Neural cell (in vitro differentiated cells): ENCODE measurements around the gene SLC22A14. TPM values are rescaled to one million over a fixed set of nuclear protein-coding genes. Genes with fewer than 3 reads are reported as not detected.

Experiments
- H2AFZ ChIP-seq: fragments of 200-600, 300-800 bp; sonication (generic), shearing (Covaris generic); 2 replicates; pipeline ENCODE4 v1.6.0; 2014; ENCODE audit warnings: low read depth, mild to moderate bottlenecking, antibody characterized with exemption, low read length, moderate library complexity
- H3F3A ChIP-seq: fragments of 200-600 bp; shearing (Covaris generic); 2 replicates; pipeline ENCODE4 v1.6.1; 2016; ENCODE audit warnings: mild to moderate bottlenecking, moderate library complexity, mixed read lengths, antibody characterized with exemption, low read length; ENCODE audit not compliant: insufficient read depth, poor library complexity, severe bottlenecking
- H3K27ac ChIP-seq: fragments of 200-600, 300-800 bp; sonication (generic), shearing (Covaris generic); 2 replicates; pipeline ENCODE4 v1.5.1; 2014; ENCODE audit warnings: mild to moderate bottlenecking, low read length, moderate library complexity
- H3K27me3 ChIP-seq: fragments of 300-800, 200-600 bp; sonication (generic), shearing (Covaris generic); 2 replicates; pipeline ENCODE4 v1.6.0; 2014; ENCODE audit warnings: mild to moderate bottlenecking, low read depth, low read length, moderate library complexity; ENCODE audit not compliant: insufficient read depth
- H3K36me3 ChIP-seq: fragments of 300-800, 200-600 bp; sonication (generic), shearing (Covaris generic); 2 replicates; pipeline ENCODE4 v1.5.1; 2014; ENCODE audit warnings: mild to moderate bottlenecking, antibody characterized with exemption, low read length, moderate library complexity; ENCODE audit not compliant: insufficient read depth
- H3K4me2 ChIP-seq: fragments of 300-800, 200-600 bp; sonication (generic), shearing (Covaris generic); 2 replicates; pipeline ENCODE4 v1.6.0; 2014; ENCODE audit warnings: mild to moderate bottlenecking, low read length
- H3K4me3 ChIP-seq: fragments of 300-800, 200-600 bp; sonication (generic), shearing (Covaris generic); 2 replicates; pipeline ENCODE4 v1.5.1; 2014; ENCODE audit warnings: mild to moderate bottlenecking, low read length, moderate library complexity
- H3K79me2 ChIP-seq: fragments of 200-600 bp; shearing (Covaris generic); replicated peaks from 2 replicates; pipeline ENCODE4 v1.6.0; 2014; ENCODE audit warnings: mild to moderate bottlenecking, low read length, moderate library complexity; ENCODE audit not compliant: insufficient read depth
- H3K9ac ChIP-seq: fragments of 300-800, 200-600 bp; sonication (generic), shearing (Covaris generic); 2 replicates; pipeline ENCODE4 v1.6.1; 2016; ENCODE audit warnings: mild to moderate bottlenecking, low read length, mixed read lengths
- H3K9me2 ChIP-seq: fragments of 200-600 bp; shearing (Covaris generic); 2 replicates; pipeline ENCODE4 v1.6.1; 2016; ENCODE audit warnings: mild to moderate bottlenecking, low read length, mixed read lengths; ENCODE audit not compliant: insufficient read depth
- H3K9me3 ChIP-seq: fragments of 200-600, 300-800 bp; sonication (generic), shearing (Covaris generic); 2 replicates; pipeline ENCODE4 v1.6.1; 2016; ENCODE audit warnings: mild to moderate bottlenecking, mixed run types, low read length, moderate library complexity, mixed read lengths
- H4K20me1 ChIP-seq: fragments of 200-600 bp; shearing (Covaris generic); 2 replicates; pipeline ENCODE4 v1.6.1; 2016; ENCODE audit warnings: mild to moderate bottlenecking, mixed run types; ENCODE audit not compliant: insufficient read depth
- CTCF ChIP-seq: fragments of 450-650 bp; IDR thresholded peaks from 2 replicates; pipeline ENCODE4 v1.5.1; 2014; ENCODE audit warnings: antibody characterized with exemption, mild to moderate bottlenecking, moderate library complexity; ENCODE audit not compliant: poor library complexity, severe bottlenecking
- EP300 ChIP-seq: fragments of 450-650 bp; conservative IDR thresholded peaks from 2 replicates; pipeline ENCODE4 v1.6.1; 2014; ENCODE audit warnings: antibody characterized with exemption, mild to moderate bottlenecking, moderate library complexity; ENCODE audit not compliant: poor library complexity, severe bottlenecking
- EZH2 ChIP-seq: fragments of 200-600, 300-800 bp; shearing (Covaris generic), sonication (generic); IDR thresholded peaks from 2 replicates; pipeline ENCODE4 v1.6.1; 2014; ENCODE audit warnings: antibody characterized with exemption, low read length, borderline replicate concordance, mild to moderate bottlenecking; ENCODE audit not compliant: insufficient read depth, poor library complexity, severe bottlenecking
- MXI1 ChIP-seq: fragments of 450-650 bp; conservative IDR thresholded peaks from 2 replicates; pipeline ENCODE4 v1.6.1; 2014; ENCODE audit warnings: antibody characterized with exemption, mild to moderate bottlenecking; ENCODE audit not compliant: poor library complexity, severe bottlenecking
- POLR2AphosphoS5 ChIP-seq: IDR thresholded peaks from 2 replicates; pipeline ENCODE4 v1.6.1; 2012
- RAD21 ChIP-seq: fragments of 450-650 bp; conservative IDR thresholded peaks from 2 replicates; pipeline ENCODE4 v1.6.1; 2014; ENCODE audit warnings: antibody characterized with exemption, mild to moderate bottlenecking, moderate library complexity
- SMC3 ChIP-seq: fragments of 450-650 bp; conservative IDR thresholded peaks from 2 replicates; pipeline ENCODE4 v1.6.1; 2014; ENCODE audit warnings: antibody characterized with exemption, mild to moderate bottlenecking, moderate library complexity; ENCODE audit not compliant: poor library complexity
- TAF1 ChIP-seq: IDR thresholded peaks from 2 replicates; pipeline ENCODE4 v1.6.1; 2012; ENCODE audit warnings: low read depth
- polyA plus RNA-seq: library from polyadenylated mRNA; depleted of rRNA; stranded (reverse); fragments of >200 nt; gene quantifications from 2 replicates; pipeline ENCODE4 v1.2.3, GENCODE V29; 2014
- TF ChIP-seq, protein P1 (sequence below): IDR thresholded peaks from 2 replicates; pipeline ENCODE4 v1.6.1; 2012; ENCODE audit warnings: borderline replicate concordance

Gene SLC22A14
- polyA plus RNA-seq, 1 donor from 2014 or later, result 0.25 TPM

DNA sequence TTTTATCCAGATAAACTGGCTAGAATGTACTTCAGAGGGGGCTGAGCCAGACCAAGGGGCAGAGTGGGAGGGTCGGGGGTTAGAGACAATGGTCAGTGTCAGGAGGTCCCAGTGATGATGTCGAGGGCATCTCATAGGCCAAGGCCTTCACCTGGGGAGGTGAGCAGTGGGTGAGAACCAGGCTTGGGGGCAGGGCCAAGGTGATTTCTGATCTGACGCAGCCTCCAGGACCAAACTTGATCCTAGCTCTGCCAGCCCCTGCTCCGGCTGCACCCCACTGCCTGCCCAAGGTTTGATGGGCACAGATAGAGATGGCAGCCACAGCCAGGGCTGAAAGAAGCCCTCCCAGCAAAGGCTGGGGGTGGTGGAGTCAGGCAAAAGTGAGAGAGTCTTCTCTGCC, 79.4 kb downstream of the SLC22A14 start:
- Histone ChIP-seq H3K27me3 (no peaks in the 10 kb centered on the region), H2AFZ (no peak overlapping the region), H3F3A (no peaks in the 10 kb centered on the region), H4K20me1 (no peaks in the 10 kb centered on the region), H3K9me3 (no peaks in the 10 kb centered on the region), H3K79me2 (no peaks in the 10 kb centered on the region), H3K27ac (no peak overlapping the region), H3K4me3 (no peak overlapping the region), H3K36me3 (no peaks in the 10 kb centered on the region), H3K9me2 (no peaks in the 10 kb centered on the region), H3K4me2 (no peak overlapping the region), H3K9ac (no peak overlapping the region)
- TF ChIP-seq POLR2AphosphoS5, result no peak
- TF ChIP-seq, protein P1, sequence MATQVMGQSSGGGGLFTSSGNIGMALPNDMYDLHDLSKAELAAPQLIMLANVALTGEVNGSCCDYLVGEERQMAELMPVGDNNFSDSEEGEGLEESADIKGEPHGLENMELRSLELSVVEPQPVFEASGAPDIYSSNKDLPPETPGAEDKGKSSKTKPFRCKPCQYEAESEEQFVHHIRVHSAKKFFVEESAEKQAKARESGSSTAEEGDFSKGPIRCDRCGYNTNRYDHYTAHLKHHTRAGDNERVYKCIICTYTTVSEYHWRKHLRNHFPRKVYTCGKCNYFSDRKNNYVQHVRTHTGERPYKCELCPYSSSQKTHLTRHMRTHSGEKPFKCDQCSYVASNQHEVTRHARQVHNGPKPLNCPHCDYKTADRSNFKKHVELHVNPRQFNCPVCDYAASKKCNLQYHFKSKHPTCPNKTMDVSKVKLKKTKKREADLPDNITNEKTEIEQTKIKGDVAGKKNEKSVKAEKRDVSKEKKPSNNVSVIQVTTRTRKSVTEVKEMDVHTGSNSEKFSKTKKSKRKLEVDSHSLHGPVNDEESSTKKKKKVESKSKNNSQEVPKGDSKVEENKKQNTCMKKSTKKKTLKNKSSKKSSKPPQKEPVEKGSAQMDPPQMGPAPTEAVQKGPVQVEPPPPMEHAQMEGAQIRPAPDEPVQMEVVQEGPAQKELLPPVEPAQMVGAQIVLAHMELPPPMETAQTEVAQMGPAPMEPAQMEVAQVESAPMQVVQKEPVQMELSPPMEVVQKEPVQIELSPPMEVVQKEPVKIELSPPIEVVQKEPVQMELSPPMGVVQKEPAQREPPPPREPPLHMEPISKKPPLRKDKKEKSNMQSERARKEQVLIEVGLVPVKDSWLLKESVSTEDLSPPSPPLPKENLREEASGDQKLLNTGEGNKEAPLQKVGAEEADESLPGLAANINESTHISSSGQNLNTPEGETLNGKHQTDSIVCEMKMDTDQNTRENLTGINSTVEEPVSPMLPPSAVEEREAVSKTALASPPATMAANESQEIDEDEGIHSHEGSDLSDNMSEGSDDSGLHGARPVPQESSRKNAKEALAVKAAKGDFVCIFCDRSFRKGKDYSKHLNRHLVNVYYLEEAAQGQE, result no peak
- no peak for TF ChIP-seq SMC3

DNA sequence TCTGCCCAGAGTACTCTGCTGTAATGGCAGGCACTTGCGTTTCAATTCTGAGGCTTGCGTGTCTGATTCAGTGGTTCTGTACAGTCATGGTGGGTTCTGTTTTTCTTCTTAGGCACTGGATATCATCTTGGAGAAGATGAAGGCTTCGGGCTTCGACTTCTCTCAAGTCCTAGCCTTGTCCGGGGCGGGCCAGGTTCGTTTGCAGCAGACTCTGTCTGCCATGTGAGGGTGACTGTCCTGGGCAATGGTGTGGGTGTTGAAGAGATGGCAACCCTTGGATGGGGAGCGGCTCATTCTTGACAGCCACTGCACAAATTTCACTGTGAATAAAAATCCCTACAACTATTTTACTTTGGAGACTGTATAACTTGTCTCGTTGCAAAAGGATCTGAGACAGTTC, 80.7 kb downstream of the SLC22A14 start:
- Histone ChIP-seq H2AFZ (no peak overlapping the region), H3K9me2 (no peaks in the 10 kb centered on the region), H3K36me3 (no peaks in the 10 kb centered on the region), H3K4me3 (no peak overlapping the region), H4K20me1 (no peaks in the 10 kb centered on the region), H3K27ac (no peak overlapping the region), H3K79me2 (no peaks in the 10 kb centered on the region), H3K27me3 (no peaks in the 10 kb centered on the region), H3K9ac (no peak overlapping the region), H3K4me2 (no peak overlapping the region), H3K9me3 (no peaks in the 10 kb centered on the region), H3F3A (no peaks in the 10 kb centered on the region)
- no peak for TF ChIP-seq EZH2
- TF ChIP-seq SMC3, result no peak
- no peak for TF ChIP-seq TAF1
- TF ChIP-seq RAD21, result no peak
- no peak for TF ChIP-seq EP300
- TF ChIP-seq CTCF, result no peak
- no peak for TF ChIP-seq POLR2AphosphoS5
- TF ChIP-seq MXI1, result no peak
- TF ChIP-seq, protein P1, result no peak
